HCT116 (cell line): ENCODE results near the gene TNFAIP8.

Source experiments
- CBX3 ChIP-seq: IDR thresholded peaks from 2 replicates; pipeline ENCODE4 v1.6.1; 2012; ENCODE audit warnings: low read depth
- EZH2 ChIP-seq: fragments of 200-600 bp; sonication (generic); IDR thresholded peaks from 2 replicates; pipeline ENCODE4 v1.6.1; 2017; ENCODE audit warnings: antibody characterized with exemption, mixed run types
- JUND ChIP-seq: IDR thresholded peaks from 2 replicates; pipeline ENCODE4 v1.6.1; 2012
- MAX ChIP-seq: IDR thresholded peaks from 2 replicates; pipeline ENCODE4 v1.6.1; 2012
- POLR2A ChIP-seq: IDR thresholded peaks from 2 replicates; pipeline ENCODE4 v1.7.0; 2011; ENCODE audit warnings: borderline replicate concordance; ENCODE audit not compliant: insufficient read depth, insufficient read length; ENCODE audit errors: extremely low read depth
- POLR2AphosphoS5 ChIP-seq: IDR thresholded peaks from 2 replicates; pipeline ENCODE4 v1.6.1; 2011; ENCODE audit warnings: mild to moderate bottlenecking, low read depth, low read length, moderate library complexity
- REST ChIP-seq: IDR thresholded peaks from 2 replicates; pipeline ENCODE4 v1.6.1; 2012; ENCODE audit warnings: low read depth
- SIN3A ChIP-seq: IDR thresholded peaks from 2 replicates; pipeline ENCODE4 v1.6.1; 2012; ENCODE audit warnings: low read depth
- SP1 ChIP-seq: IDR thresholded peaks from 2 replicates; pipeline ENCODE4 v1.6.1; 2012; ENCODE audit warnings: low read depth
- YY1 ChIP-seq: IDR thresholded peaks from 2 replicates; pipeline ENCODE4 v1.6.1; 2011; ENCODE audit warnings: low read length, low read depth, moderate library complexity, mild to moderate bottlenecking; ENCODE audit not compliant: insufficient replicate concordance; ENCODE audit errors: extremely low read depth
- TF ChIP-seq, protein P1 (sequence below), 3 experiments: fragments of 200-600 bp in 1 of 3; sonication (generic) in 1 of 3; IDR thresholded peaks in 2 of 3; conservative IDR thresholded peaks in 1 of 3; 2 replicates each; pipeline ENCODE4 v1.5.1; 2012 to 2017; ENCODE audit warnings: low read depth in 2 of 3, low read length in 2 of 3, antibody characterized with exemption in 1 of 3, borderline replicate concordance in 1 of 3, control low read depth in 1 of 3, mild to moderate bottlenecking in 1 of 3, mixed read lengths in 1 of 3, mixed run types in 1 of 3, moderate library complexity in 1 of 3; ENCODE audit not compliant: insufficient read depth in 1 of 3

GRCh38 chr5:119420169-119420568 is 64.3 kb downstream of the TNFAIP8 start:
- TF ChIP-seq POLR2A (no peak), POLR2AphosphoS5 (no peak), YY1 (no peak), CBX3 (no peak), SIN3A (no peak), JUND (no peak), EZH2 (no peak), SP1 (no peak), REST (no peak), MAX (no peak)
- TF ChIP-seq, protein P1, sequence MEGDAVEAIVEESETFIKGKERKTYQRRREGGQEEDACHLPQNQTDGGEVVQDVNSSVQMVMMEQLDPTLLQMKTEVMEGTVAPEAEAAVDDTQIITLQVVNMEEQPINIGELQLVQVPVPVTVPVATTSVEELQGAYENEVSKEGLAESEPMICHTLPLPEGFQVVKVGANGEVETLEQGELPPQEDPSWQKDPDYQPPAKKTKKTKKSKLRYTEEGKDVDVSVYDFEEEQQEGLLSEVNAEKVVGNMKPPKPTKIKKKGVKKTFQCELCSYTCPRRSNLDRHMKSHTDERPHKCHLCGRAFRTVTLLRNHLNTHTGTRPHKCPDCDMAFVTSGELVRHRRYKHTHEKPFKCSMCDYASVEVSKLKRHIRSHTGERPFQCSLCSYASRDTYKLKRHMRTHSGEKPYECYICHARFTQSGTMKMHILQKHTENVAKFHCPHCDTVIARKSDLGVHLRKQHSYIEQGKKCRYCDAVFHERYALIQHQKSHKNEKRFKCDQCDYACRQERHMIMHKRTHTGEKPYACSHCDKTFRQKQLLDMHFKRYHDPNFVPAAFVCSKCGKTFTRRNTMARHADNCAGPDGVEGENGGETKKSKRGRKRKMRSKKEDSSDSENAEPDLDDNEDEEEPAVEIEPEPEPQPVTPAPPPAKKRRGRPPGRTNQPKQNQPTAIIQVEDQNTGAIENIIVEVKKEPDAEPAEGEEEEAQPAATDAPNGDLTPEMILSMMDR (IDR thresholded peaks at IDR 0.05 in 2 of 3, conservative IDR thresholded peaks at IDR 0.05 in 1 of 3; ENCODE audit: borderline replicate concordance in 1 of 3, insufficient read depth in 1 of 3, low read depth in 2 of 3, low read length in 2 of 3), result no peak
